Coronary artery (tissue), 2 donors: Measurements from ENCODE around the gene SV2A.
A peak's percentile ranks its signal among the peaks of the same experiment; 100 is the strongest.

Source experiments
- DNase-seq: peaks from one replicate; pipeline ENCODE4 v3.0.0-alpha.2; 2017; ENCODE audit warnings: low spot score
- H3K27ac ChIP-seq, 2 donors: fragments of 200-600 bp; sonication (generic); one replicate each; pipeline ENCODE4 v1.5.1; 2016 to 2019
- H3K4me3 ChIP-seq: fragments of 200-600 bp; sonication (generic); 2 replicates; pipeline ENCODE4 v1.5.1; 2016; ENCODE audit warnings: mild to moderate bottlenecking, moderate library complexity
- TF ChIP-seq, protein P1 (sequence below): fragments of 200-600 bp; sonication (generic); IDR thresholded peaks from one replicate; pipeline ENCODE4 v1.5.1; 2019; ENCODE audit warnings: antibody characterized with exemption

Gene SV2A, protein sequence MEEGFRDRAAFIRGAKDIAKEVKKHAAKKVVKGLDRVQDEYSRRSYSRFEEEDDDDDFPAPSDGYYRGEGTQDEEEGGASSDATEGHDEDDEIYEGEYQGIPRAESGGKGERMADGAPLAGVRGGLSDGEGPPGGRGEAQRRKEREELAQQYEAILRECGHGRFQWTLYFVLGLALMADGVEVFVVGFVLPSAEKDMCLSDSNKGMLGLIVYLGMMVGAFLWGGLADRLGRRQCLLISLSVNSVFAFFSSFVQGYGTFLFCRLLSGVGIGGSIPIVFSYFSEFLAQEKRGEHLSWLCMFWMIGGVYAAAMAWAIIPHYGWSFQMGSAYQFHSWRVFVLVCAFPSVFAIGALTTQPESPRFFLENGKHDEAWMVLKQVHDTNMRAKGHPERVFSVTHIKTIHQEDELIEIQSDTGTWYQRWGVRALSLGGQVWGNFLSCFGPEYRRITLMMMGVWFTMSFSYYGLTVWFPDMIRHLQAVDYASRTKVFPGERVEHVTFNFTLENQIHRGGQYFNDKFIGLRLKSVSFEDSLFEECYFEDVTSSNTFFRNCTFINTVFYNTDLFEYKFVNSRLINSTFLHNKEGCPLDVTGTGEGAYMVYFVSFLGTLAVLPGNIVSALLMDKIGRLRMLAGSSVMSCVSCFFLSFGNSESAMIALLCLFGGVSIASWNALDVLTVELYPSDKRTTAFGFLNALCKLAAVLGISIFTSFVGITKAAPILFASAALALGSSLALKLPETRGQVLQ

DNA sequence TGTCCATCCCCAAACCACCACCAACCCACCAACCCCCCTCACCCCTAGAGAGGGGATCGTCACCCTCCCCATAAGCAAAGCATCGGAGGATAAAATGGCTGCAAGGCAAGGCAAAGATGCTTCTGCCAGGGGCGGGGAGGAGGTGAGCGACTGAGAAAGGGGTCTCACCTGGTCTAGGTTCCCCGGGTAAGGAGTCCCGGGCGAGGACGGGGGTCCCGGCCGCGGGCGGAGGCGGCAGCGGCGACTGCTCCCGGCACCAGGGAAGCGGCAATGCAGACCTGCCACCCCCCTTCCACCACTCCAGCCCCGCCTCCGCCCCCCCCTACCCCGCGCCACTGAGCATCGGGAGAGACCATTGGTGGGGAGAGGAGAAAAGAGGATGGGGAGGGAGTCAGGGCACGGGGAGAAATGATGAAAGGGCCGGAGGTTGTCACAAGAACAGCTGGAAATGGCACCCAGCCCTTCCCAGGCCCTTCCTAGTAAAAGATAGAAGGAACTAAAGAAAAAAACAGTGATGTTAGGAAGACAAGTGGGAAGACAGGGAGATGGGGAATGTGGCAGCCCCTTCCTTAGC is at the start of gene SV2A:
SV2A (minus strand) TSS at position 274 of the 574 bp plus-strand sequence. CDS start 4,004 bp downstream, outside the sequence.
- peak; percentile 85 for DNase-seq
- Histone ChIP-seq H3K4me3 (peak within 1 kb of the TSS; percentile 70), H3K27ac (peak within 1 kb of the TSS; percentile 27 to 34)
- TF ChIP-seq, protein P1, sequence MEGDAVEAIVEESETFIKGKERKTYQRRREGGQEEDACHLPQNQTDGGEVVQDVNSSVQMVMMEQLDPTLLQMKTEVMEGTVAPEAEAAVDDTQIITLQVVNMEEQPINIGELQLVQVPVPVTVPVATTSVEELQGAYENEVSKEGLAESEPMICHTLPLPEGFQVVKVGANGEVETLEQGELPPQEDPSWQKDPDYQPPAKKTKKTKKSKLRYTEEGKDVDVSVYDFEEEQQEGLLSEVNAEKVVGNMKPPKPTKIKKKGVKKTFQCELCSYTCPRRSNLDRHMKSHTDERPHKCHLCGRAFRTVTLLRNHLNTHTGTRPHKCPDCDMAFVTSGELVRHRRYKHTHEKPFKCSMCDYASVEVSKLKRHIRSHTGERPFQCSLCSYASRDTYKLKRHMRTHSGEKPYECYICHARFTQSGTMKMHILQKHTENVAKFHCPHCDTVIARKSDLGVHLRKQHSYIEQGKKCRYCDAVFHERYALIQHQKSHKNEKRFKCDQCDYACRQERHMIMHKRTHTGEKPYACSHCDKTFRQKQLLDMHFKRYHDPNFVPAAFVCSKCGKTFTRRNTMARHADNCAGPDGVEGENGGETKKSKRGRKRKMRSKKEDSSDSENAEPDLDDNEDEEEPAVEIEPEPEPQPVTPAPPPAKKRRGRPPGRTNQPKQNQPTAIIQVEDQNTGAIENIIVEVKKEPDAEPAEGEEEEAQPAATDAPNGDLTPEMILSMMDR = no peak

DNA sequence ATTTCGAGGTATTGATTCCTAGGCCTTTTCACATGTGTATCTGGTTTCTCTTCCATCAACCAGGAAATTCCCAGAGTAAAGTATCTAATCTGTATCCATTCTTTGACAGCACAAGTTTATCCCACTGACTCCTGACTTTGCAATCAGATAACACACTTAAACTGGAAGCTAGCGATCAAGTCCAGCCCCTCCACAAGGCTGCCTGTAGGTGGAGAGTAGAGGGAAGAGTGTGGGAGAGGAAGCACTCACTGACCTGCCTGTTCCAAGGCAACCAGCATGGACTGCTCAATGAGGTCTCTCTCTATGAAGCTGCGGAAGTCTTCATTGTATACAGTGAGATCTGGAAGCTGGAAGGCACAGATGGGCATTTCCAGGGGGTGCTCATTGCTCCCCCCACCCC is 49.4 kb upstream of the SV2A start:
- no peak for DNase-seq
- H3K27ac ChIP-seq = no peak overlapping the region
- no peak overlapping the region for H3K4me3 ChIP-seq
- TF ChIP-seq, protein P1 = no peak

DNA sequence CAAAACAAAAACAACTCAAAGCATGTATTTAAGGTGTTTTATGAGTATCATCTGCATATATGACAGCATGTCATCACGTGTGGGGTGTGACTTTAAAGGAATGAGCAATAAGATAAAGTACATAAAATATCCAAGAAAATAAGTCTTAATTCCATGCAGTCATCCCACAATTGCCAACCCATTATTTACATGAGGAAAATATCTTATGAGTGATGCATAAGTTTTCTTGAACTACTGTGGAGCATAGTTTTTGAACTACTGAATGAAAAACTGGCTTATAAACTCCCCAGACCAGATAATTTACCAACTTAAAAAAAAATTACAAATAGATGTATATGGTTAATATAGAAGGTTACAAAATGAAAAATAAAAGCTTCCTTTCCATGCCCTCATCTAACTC is 48.8 kb upstream of the SV2A start:
- Histone ChIP-seq H3K4me3 (no peak overlapping the region), H3K27ac (no peak overlapping the region)
- TF ChIP-seq, protein P1 = no peak
- no peak for DNase-seq

DNA sequence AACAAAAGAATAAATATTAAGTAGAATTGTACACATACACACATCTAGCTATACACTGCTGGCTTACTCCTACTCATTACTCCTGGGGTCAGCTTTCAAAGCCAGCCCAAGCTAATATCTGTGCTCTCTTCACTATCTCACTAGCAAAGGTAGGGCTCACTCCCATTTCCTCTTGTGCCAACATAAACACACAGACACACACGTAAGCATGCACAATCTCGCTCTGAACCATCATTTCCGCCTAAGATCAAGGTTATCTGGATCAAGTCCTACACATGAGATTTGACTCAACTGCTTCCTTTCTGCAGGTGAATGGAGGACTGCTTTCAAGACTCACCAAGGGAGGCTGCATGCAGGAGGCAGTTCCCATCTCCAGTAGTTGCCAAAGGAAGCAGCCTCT is 47.8 kb upstream of the SV2A start:
- TF ChIP-seq, protein P1 = no peak
- no peak overlapping the region for H3K4me3 ChIP-seq
- no peak for DNase-seq
- H3K27ac ChIP-seq = no peak overlapping the region

DNA sequence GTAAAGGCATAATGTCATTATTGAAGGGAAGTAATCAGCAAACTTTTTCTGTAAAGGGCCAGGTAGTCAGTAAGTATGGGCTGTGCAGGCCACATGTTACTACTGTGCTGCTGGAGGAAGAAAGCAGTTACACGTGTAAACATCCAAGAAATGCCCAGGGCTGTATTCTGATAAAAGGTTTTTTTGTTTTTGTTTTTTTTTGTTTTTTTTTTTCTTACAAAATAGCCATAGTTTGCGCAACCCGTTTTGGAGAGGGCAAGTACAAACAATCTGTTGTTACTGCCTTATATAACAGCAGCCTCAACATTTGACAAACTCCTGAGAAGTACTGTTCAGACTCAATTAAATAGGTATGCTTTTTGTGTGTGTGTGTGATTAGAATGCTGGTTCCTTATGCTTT is 45.7 kb upstream of the SV2A start:
- TF ChIP-seq, protein P1 = no peak
- no peak overlapping the region for H3K4me3 ChIP-seq
- DNase-seq = no peak
- H3K27ac ChIP-seq = peak overlapping the region in 1 of 2 donors; percentile 24

DNA sequence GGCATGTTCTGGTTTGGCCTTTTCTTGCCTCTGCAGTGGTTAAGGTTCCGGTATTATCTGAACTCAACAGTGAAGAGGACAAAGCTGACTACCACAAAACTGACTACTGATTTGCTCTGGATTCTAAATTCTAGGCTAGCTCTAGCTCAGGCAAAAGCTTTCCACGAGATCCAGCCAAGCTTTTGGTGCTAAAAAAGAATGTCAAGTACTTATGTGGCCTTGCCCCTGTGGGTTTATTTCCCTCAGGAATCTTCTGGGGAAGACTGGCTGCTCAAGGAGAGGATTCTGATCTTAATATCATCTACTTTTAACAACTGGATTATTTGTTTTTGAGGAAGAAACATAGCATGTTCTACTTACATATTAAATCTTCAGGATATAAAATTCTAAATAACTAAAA is 45.1 kb upstream of the SV2A start:
- TF ChIP-seq, protein P1 = no peak
- peak overlapping the region; percentile 17 to 61 for H3K27ac ChIP-seq
- H3K4me3 ChIP-seq = no peak overlapping the region
- no peak for DNase-seq
